IMR-90 (cell line): ENCODE results near the gene EXD2. TPM values are rescaled to one million over a fixed set of nuclear protein-coding genes. Genes with fewer than 3 reads are reported as not detected.
A peak's percentile ranks its signal among the peaks of the same experiment; 100 is the strongest.

ENCODE experiments used
- ATAC-seq: fragments of 200-7000 bp; cut with Tn5 transposase; 2 replicates; pipeline ENCODE4 v1.9.1; 2020; ENCODE audit warnings: low read depth, mild to moderate bottlenecking, moderate library complexity
- BruUV-seq: library from RNA; stranded (reverse); fragments of 400-500 nt; replicated peaks from 2 replicates; lab custom pipeline; 2021; lab: Mats Ljungman, UMichigan
- CTCF ChIA-PET: fragments of 300-600 bp; formaldehyde crosslinking; extraction: SDS; loops from one replicate; lab custom pipeline; 2021; ENCODE audit warnings: antibody characterized with exemption; lab: Yijun Ruan, JAX
- POLR2A ChIA-PET: fragments of 300-600 bp; sonication (Branson Sonifier 250); formaldehyde crosslinking; loops from one replicate; lab custom pipeline; 2022; ENCODE audit warnings: antibody characterized with exemption; ENCODE audit not compliant: unreplicated experiment; lab: Charles Lee
- DNase-seq: peaks from one replicate; pipeline ENCODE4 v3.0.0; 2013
- H2AFZ ChIP-seq: replicated peaks from 2 replicates; pipeline ENCODE3; 2013; ENCODE audit warnings: low read length, mild to moderate bottlenecking; ENCODE audit not compliant: poor library complexity
- H2AK5ac ChIP-seq: 2 replicates; pipeline ENCODE4 v1.6.1; 2013; ENCODE audit warnings: low read depth, low read length, inconsistent platforms
- H2AK9ac ChIP-seq: replicated peaks from 2 replicates; pipeline ENCODE3; 2013; ENCODE audit warnings: mild to moderate bottlenecking, low read depth, low read length, moderate library complexity; ENCODE audit not compliant: poor library complexity
- H2BK120ac ChIP-seq: 2 replicates; pipeline ENCODE4 v1.6.1; 2013; ENCODE audit warnings: low read depth, low read length, inconsistent platforms
- H2BK15ac ChIP-seq: 3 replicates; pipeline ENCODE4 v1.6.1; 2013; ENCODE audit warnings: low read depth, low read length, inconsistent platforms
- H2BK20ac ChIP-seq: 2 replicates; pipeline ENCODE4 v1.6.1; 2013; ENCODE audit warnings: low read depth, mild to moderate bottlenecking, inconsistent platforms, low read length, moderate library complexity
- H2BK5ac ChIP-seq: 2 replicates; pipeline ENCODE4 v1.6.1; 2013; ENCODE audit warnings: mild to moderate bottlenecking, low read depth, low read length, inconsistent platforms; ENCODE audit not compliant: poor library complexity, severe bottlenecking
- H3K14ac ChIP-seq: replicated peaks from 2 replicates; pipeline ENCODE4 v1.6.1; 2013; ENCODE audit warnings: low read depth, low read length, inconsistent platforms
- H3K18ac ChIP-seq: 2 replicates; pipeline ENCODE4 v1.6.1; 2013; ENCODE audit warnings: low read depth, low read length, control low read depth
- H3K23ac ChIP-seq: 2 replicates; pipeline ENCODE4 v1.6.1; 2013; ENCODE audit warnings: low read depth, low read length, inconsistent platforms
- H3K27ac ChIP-seq: 2 replicates; pipeline ENCODE4 v1.5.1; 2013; ENCODE audit warnings: mild to moderate bottlenecking, control low read depth, low read length; ENCODE audit not compliant: insufficient read depth
- H3K27me3 ChIP-seq: 2 replicates; pipeline ENCODE4 v1.6.1; 2013; ENCODE audit warnings: low read length; ENCODE audit not compliant: control insufficient read depth, insufficient read depth
- H3K36me3 ChIP-seq: 2 replicates; pipeline ENCODE4 v1.6.1; 2013; ENCODE audit warnings: low read length, mixed read lengths; ENCODE audit not compliant: control insufficient read depth, insufficient read depth
- H3K4ac ChIP-seq: 2 replicates; pipeline ENCODE4 v1.6.1; 2013; ENCODE audit warnings: low read depth, low read length, inconsistent platforms
- H3K4me1 ChIP-seq: 2 replicates; pipeline ENCODE4 v1.6.1; 2013; ENCODE audit warnings: low read length, mixed read lengths; ENCODE audit not compliant: control insufficient read depth, insufficient read depth
- H3K4me2 ChIP-seq: 2 replicates; pipeline ENCODE4 v1.6.1; 2013; ENCODE audit warnings: low read depth, mild to moderate bottlenecking, control low read depth, low read length, moderate library complexity
- H3K4me3 ChIP-seq: 2 replicates; pipeline ENCODE4 v1.5.1; 2013; ENCODE audit warnings: low read depth, mild to moderate bottlenecking, control low read depth, low read length, moderate library complexity; ENCODE audit not compliant: insufficient read depth
- H3K56ac ChIP-seq: 2 replicates; pipeline ENCODE4 v1.6.1; 2013; ENCODE audit warnings: low read length, inconsistent platforms; ENCODE audit not compliant: insufficient read depth; ENCODE audit errors: extremely low read depth
- H3K79me1 ChIP-seq, 2 experiments: 2 replicates each; pipeline ENCODE4 v1.6.1; 2013; ENCODE audit warnings: low read length in 2 of 2, inconsistent platforms in 1 of 2, low read depth in 1 of 2
- H3K9ac ChIP-seq: 2 replicates; pipeline ENCODE4 v1.6.1; 2013; ENCODE audit warnings: low read depth, low read length, control low read depth
- H3K9me1 ChIP-seq: 2 replicates; pipeline ENCODE4 v1.6.1; 2013; ENCODE audit warnings: low read length, inconsistent platforms; ENCODE audit not compliant: insufficient read depth
- H3K9me3 ChIP-seq: 2 replicates; pipeline ENCODE4 v1.6.1; 2013; ENCODE audit warnings: low read length; ENCODE audit not compliant: control insufficient read depth, insufficient read depth
- H4K20me1 ChIP-seq: 2 replicates; pipeline ENCODE4 v1.6.1; 2013; ENCODE audit warnings: low read length, inconsistent platforms; ENCODE audit not compliant: insufficient read depth
- H4K5ac ChIP-seq: 2 replicates; pipeline ENCODE4 v1.6.1; 2013; ENCODE audit warnings: mild to moderate bottlenecking, low read depth, low read length, control low read depth
- H4K8ac ChIP-seq, 2 experiments: 2 replicates each; pipeline ENCODE4 v1.6.1; 2013; ENCODE audit warnings: low read depth in 2 of 2, low read length in 2 of 2, control low read depth in 1 of 2, inconsistent platforms in 1 of 2
- H4K91ac ChIP-seq: 2 replicates; pipeline ENCODE4 v1.6.1; 2013; ENCODE audit warnings: low read depth, low read length, inconsistent platforms; ENCODE audit not compliant: insufficient read depth
- BHLHE40 ChIP-seq: fragments of 150-350 bp; IDR thresholded peaks from 2 replicates; pipeline ENCODE4 v1.6.1; 2016; ENCODE audit warnings: mild to moderate bottlenecking, low read depth, low read length
- CTCF ChIP-seq: conservative IDR thresholded peaks from 2 replicates; pipeline ENCODE4 v1.5.1; 2012; ENCODE audit warnings: mild to moderate bottlenecking, low read depth, low read length, improper control_type of control experiment
- FOS ChIP-seq: fragments of 150-350 bp; IDR thresholded peaks from 2 replicates; pipeline ENCODE4 v1.6.1; 2016; ENCODE audit warnings: low read depth, low read length
- MAFK ChIP-seq: IDR thresholded peaks from 2 replicates; pipeline ENCODE4 v1.6.1; 2012; ENCODE audit warnings: low read depth, low read length, improper control_type of control experiment
- MAZ ChIP-seq: IDR thresholded peaks from 2 replicates; pipeline ENCODE4 v1.6.1; 2012; ENCODE audit warnings: low read depth, mild to moderate bottlenecking, low read length, improper control_type of control experiment, moderate library complexity, borderline replicate concordance
- MXI1 ChIP-seq: IDR thresholded peaks from 2 replicates; pipeline ENCODE4 v1.6.1; 2012; ENCODE audit warnings: low read depth, mild to moderate bottlenecking, low read length, moderate library complexity, borderline replicate concordance
- POLR2A ChIP-seq: IDR thresholded peaks from 2 replicates; pipeline ENCODE4 v1.6.1; 2012; ENCODE audit warnings: mild to moderate bottlenecking, low read depth, low read length
- RCOR1 ChIP-seq: IDR thresholded peaks from 2 replicates; pipeline ENCODE4 v1.6.1; 2012; ENCODE audit warnings: mild to moderate bottlenecking, low read length, improper control_type of control experiment; ENCODE audit not compliant: insufficient replicate concordance
- SMC3 ChIP-seq: fragments of 150-350 bp; IDR thresholded peaks from 2 replicates; pipeline ENCODE4 v1.6.1; 2016; ENCODE audit warnings: low read depth, mild to moderate bottlenecking, antibody characterized with exemption, low read length, moderate library complexity
- WGBS, 2 experiments: methylation state at CpG; one replicate each; pipeline versions ENCODE4 v1.1.5 to v1.1.7; 2013; ENCODE audit warnings: missing lambda C conversion rate in 2 of 2; ENCODE audit not compliant: insufficient read length in 1 of 2; ENCODE audit errors: extremely low coverage in 2 of 2; 5-methylcytosine and 5-hydroxymethylcytosine counted together
- dilution Hi-C: fragments of 300-500 bp; cut with HindIII; formaldehyde crosslinking; loops from one replicate; pipeline ENCODE4 v1.14.3; 2018; ENCODE audit warnings: low sequenced_read_pairs; ENCODE audit not compliant: unreplicated experiment
- in situ Hi-C: fragments of 300-500 bp; cut with MboI; formaldehyde crosslinking; loops from 3 replicates; pipeline ENCODE4 v1.14.3; 2019; ENCODE audit warnings: low sequenced_read_pairs, inconsistent platforms, mixed read lengths
- intact Hi-C: fragments of 100-400 bp; cut with micrococcal nuclease; formaldehyde crosslinking; loops from 2 replicates; pipeline ENCODE4 v1.10.0; 2022
- polyA plus RNA-seq, 3 experiments: library from polyadenylated mRNA; depleted of rRNA; stranded (reverse); fragments of >200 nt; gene quantifications; 2 replicates each; pipeline ENCODE4 v1.2.3, GENCODE V29; 2012; ENCODE audit warnings: low replicate concordance in 1 of 3
- total RNA-seq: library from RNA; depleted of rRNA; stranded (reverse); fragments of >200 nt; gene quantifications from 2 replicates; pipeline ENCODE4 v1.2.3, GENCODE V29; 2012

Gene EXD2
- total and polyA plus RNA-seq, 2 of the 4 experiments (the other 2 are of a cell fraction): 11.0 to 13.3 TPM

- Histone ChIP-seq H4K91ac (peak within 1 kb of the TSS; percentile 91), H3K4ac (peak within 1 kb of the TSS; percentile 95), H2BK5ac (peak within 1 kb of the TSS; percentile 69), H3K14ac (peak within 1 kb of the TSS; percentile 95), H3K9me3 (no peaks in the 10 kb centered on the region), H4K5ac (peak within 1 kb of the TSS; percentile 79), H3K23ac (peak within 1 kb of the TSS; percentile 92), H3K4me2 (peak within 1 kb of the TSS; percentile 87), H2BK20ac (0 out of 2 replicates have a peak within 1 kb of the TSS, but pooled peaks have one; percentile 14), H3K56ac (peak within 1 kb of the TSS; percentile 68), H4K8ac (peak within 1 kb of the TSS; percentile 96 to 98), H4K20me1 (peaks cover 22% of the 10 kb centered on the region; the same call in 1 of the 2 replicates), H3K9ac (peak within 1 kb of the TSS; percentile 98), H2BK15ac (0 out of 3 replicates have a peak within 1 kb of the TSS, but pooled peaks have one; percentile 74), H3K4me3 (peak within 1 kb of the TSS; percentile 88), H3K9me1 (0 out of 2 replicates have a peak, but pooled peaks cover 5% of the 10 kb centered on the region), H2AK5ac (peak within 1 kb of the TSS; percentile 86), H2AK9ac (peak within 1 kb of the TSS; percentile 95), H3K36me3 (peaks cover 2% of the 10 kb centered on the region; the same call in 1 of the 2 replicates), H2BK120ac (peak within 1 kb of the TSS; percentile 62), H2AFZ (peak within 1 kb of the TSS; percentile 95), H3K27ac (peak within 1 kb of the TSS; percentile 95), H3K27me3 (no peaks in the 10 kb centered on the region), H3K18ac (peak within 1 kb of the TSS; percentile 82), H3K79me1 (peaks cover 15 to 50% of the 10 kb centered on the region in 2 experiments), H3K4me1 (peaks cover 8% of the 10 kb centered on the region)
- no TSS peak for BruUV-seq
- POLR2A ChIA-PET: no interaction called here
- in situ Hi-C loops: no loop called here
- DNase-seq: no peak
- CTCF ChIA-PET: no interaction called here
- WGBS, 2 experiments: no CpG with 5 or more reads among the region's 26 CpGs
- no peak for TF ChIP-seq RCOR1
- TF ChIP-seq MAZ: peak; percentile 92
- no peak for TF ChIP-seq FOS
- TF ChIP-seq MAFK: no peak
- no peak for TF ChIP-seq MXI1
- TF ChIP-seq BHLHE40: peak; percentile 66; the same call in 1 of the 2 replicates
- TF ChIP-seq CTCF: no peak
- TF ChIP-seq SMC3: no peak
- TF ChIP-seq POLR2A: no peak
- intact Hi-C loops: loop anchor here (1.0 kb wide), 1 partner anchor 24 kb away; no protein-coding TSS in a partner anchor
- no peak for ATAC-seq
- dilution Hi-C loops: no loop called here
Measured at GRCh38 chr14:69152902-69153151, 38.5 kb upstream of the EXD2 start, which contains the start of gene DCAF5. Gene DCAF5 (minus strand): TSS chr14:69153119. CDS start chr14:69152978, 141 bp downstream.
